IMR-90 (cell line): Measurements from ENCODE around the gene ITIH4. TPM values are rescaled to one million over a fixed set of nuclear protein-coding genes. Genes with fewer than 3 reads are reported as not detected.

Experiments
- ATAC-seq: fragments of 200-7000 bp; cut with Tn5 transposase; 2 replicates; pipeline ENCODE4 v1.9.1; 2020; ENCODE audit warnings: low read depth, mild to moderate bottlenecking, moderate library complexity
- Bru-seq: library from RNA; stranded (reverse); fragments of 400-500 nt; gene quantifications from one replicate; lab custom pipeline; 2021; lab: Mats Ljungman, UMichigan
- BruChase-seq, 2 experiments: library from RNA; stranded (reverse); fragments of 400-500 nt; gene quantifications; one replicate each; lab custom pipeline; 2021; lab: Mats Ljungman, UMichigan
- BruUV-seq: library from RNA; stranded (reverse); fragments of 400-500 nt; replicated peaks from 2 replicates; lab custom pipeline; 2021; lab: Mats Ljungman, UMichigan
- CTCF ChIA-PET: fragments of 300-600 bp; formaldehyde crosslinking; extraction: SDS; loops from one replicate; lab custom pipeline; 2021; ENCODE audit warnings: antibody characterized with exemption; lab: Yijun Ruan, JAX
- POLR2A ChIA-PET: fragments of 300-600 bp; sonication (Branson Sonifier 250); formaldehyde crosslinking; loops from one replicate; lab custom pipeline; 2022; ENCODE audit warnings: antibody characterized with exemption; ENCODE audit not compliant: unreplicated experiment; lab: Charles Lee
- DNase-seq: peaks from one replicate; pipeline ENCODE4 v3.0.0; 2013
- H2AFZ ChIP-seq: replicated peaks from 2 replicates; pipeline ENCODE3; 2013; ENCODE audit warnings: low read length, mild to moderate bottlenecking; ENCODE audit not compliant: poor library complexity
- H2AK5ac ChIP-seq: 2 replicates; pipeline ENCODE4 v1.6.1; 2013; ENCODE audit warnings: low read depth, low read length, inconsistent platforms
- H2AK9ac ChIP-seq: replicated peaks from 2 replicates; pipeline ENCODE3; 2013; ENCODE audit warnings: mild to moderate bottlenecking, low read depth, low read length, moderate library complexity; ENCODE audit not compliant: poor library complexity
- H2BK120ac ChIP-seq: 2 replicates; pipeline ENCODE4 v1.6.1; 2013; ENCODE audit warnings: low read depth, low read length, inconsistent platforms
- H2BK15ac ChIP-seq: 3 replicates; pipeline ENCODE4 v1.6.1; 2013; ENCODE audit warnings: low read depth, low read length, inconsistent platforms
- H2BK20ac ChIP-seq: 2 replicates; pipeline ENCODE4 v1.6.1; 2013; ENCODE audit warnings: low read depth, mild to moderate bottlenecking, inconsistent platforms, low read length, moderate library complexity
- H2BK5ac ChIP-seq: 2 replicates; pipeline ENCODE4 v1.6.1; 2013; ENCODE audit warnings: mild to moderate bottlenecking, low read depth, low read length, inconsistent platforms; ENCODE audit not compliant: poor library complexity, severe bottlenecking
- H3K14ac ChIP-seq: replicated peaks from 2 replicates; pipeline ENCODE4 v1.6.1; 2013; ENCODE audit warnings: low read depth, low read length, inconsistent platforms
- H3K18ac ChIP-seq: 2 replicates; pipeline ENCODE4 v1.6.1; 2013; ENCODE audit warnings: low read depth, low read length, control low read depth
- H3K23ac ChIP-seq: 2 replicates; pipeline ENCODE4 v1.6.1; 2013; ENCODE audit warnings: low read depth, low read length, inconsistent platforms
- H3K27ac ChIP-seq: 2 replicates; pipeline ENCODE4 v1.5.1; 2013; ENCODE audit warnings: mild to moderate bottlenecking, control low read depth, low read length; ENCODE audit not compliant: insufficient read depth
- H3K27me3 ChIP-seq: 2 replicates; pipeline ENCODE4 v1.6.1; 2013; ENCODE audit warnings: low read length; ENCODE audit not compliant: control insufficient read depth, insufficient read depth
- H3K36me3 ChIP-seq: 2 replicates; pipeline ENCODE4 v1.6.1; 2013; ENCODE audit warnings: low read length, mixed read lengths; ENCODE audit not compliant: control insufficient read depth, insufficient read depth
- H3K4ac ChIP-seq: 2 replicates; pipeline ENCODE4 v1.6.1; 2013; ENCODE audit warnings: low read depth, low read length, inconsistent platforms
- H3K4me1 ChIP-seq: 2 replicates; pipeline ENCODE4 v1.6.1; 2013; ENCODE audit warnings: low read length, mixed read lengths; ENCODE audit not compliant: control insufficient read depth, insufficient read depth
- H3K4me2 ChIP-seq: 2 replicates; pipeline ENCODE4 v1.6.1; 2013; ENCODE audit warnings: low read depth, mild to moderate bottlenecking, control low read depth, low read length, moderate library complexity
- H3K4me3 ChIP-seq: 2 replicates; pipeline ENCODE4 v1.5.1; 2013; ENCODE audit warnings: low read depth, mild to moderate bottlenecking, control low read depth, low read length, moderate library complexity; ENCODE audit not compliant: insufficient read depth
- H3K56ac ChIP-seq: 2 replicates; pipeline ENCODE4 v1.6.1; 2013; ENCODE audit warnings: low read length, inconsistent platforms; ENCODE audit not compliant: insufficient read depth; ENCODE audit errors: extremely low read depth
- H3K79me1 ChIP-seq, 2 experiments: 2 replicates each; pipeline ENCODE4 v1.6.1; 2013; ENCODE audit warnings: low read length in 2 of 2, inconsistent platforms in 1 of 2, low read depth in 1 of 2
- H3K9ac ChIP-seq: 2 replicates; pipeline ENCODE4 v1.6.1; 2013; ENCODE audit warnings: low read depth, low read length, control low read depth
- H3K9me1 ChIP-seq: 2 replicates; pipeline ENCODE4 v1.6.1; 2013; ENCODE audit warnings: low read length, inconsistent platforms; ENCODE audit not compliant: insufficient read depth
- H3K9me3 ChIP-seq: 2 replicates; pipeline ENCODE4 v1.6.1; 2013; ENCODE audit warnings: low read length; ENCODE audit not compliant: control insufficient read depth, insufficient read depth
- H4K20me1 ChIP-seq: 2 replicates; pipeline ENCODE4 v1.6.1; 2013; ENCODE audit warnings: low read length, inconsistent platforms; ENCODE audit not compliant: insufficient read depth
- H4K5ac ChIP-seq: 2 replicates; pipeline ENCODE4 v1.6.1; 2013; ENCODE audit warnings: mild to moderate bottlenecking, low read depth, low read length, control low read depth
- H4K8ac ChIP-seq, 2 experiments: 2 replicates each; pipeline ENCODE4 v1.6.1; 2013; ENCODE audit warnings: low read depth in 2 of 2, low read length in 2 of 2, control low read depth in 1 of 2, inconsistent platforms in 1 of 2
- H4K91ac ChIP-seq: 2 replicates; pipeline ENCODE4 v1.6.1; 2013; ENCODE audit warnings: low read depth, low read length, inconsistent platforms; ENCODE audit not compliant: insufficient read depth
- RAD21 ChIP-seq: IDR thresholded peaks from 2 replicates; pipeline ENCODE4 v1.6.1; 2012; ENCODE audit warnings: low read length, improper control_type of control experiment
- WGBS, 2 experiments: methylation state at CpG; one replicate each; pipeline versions ENCODE4 v1.1.5 to v1.1.7; 2013; ENCODE audit warnings: missing lambda C conversion rate in 2 of 2; ENCODE audit not compliant: insufficient read length in 1 of 2; ENCODE audit errors: extremely low coverage in 2 of 2; 5-methylcytosine and 5-hydroxymethylcytosine counted together
- dilution Hi-C: fragments of 300-500 bp; cut with HindIII; formaldehyde crosslinking; loops from one replicate; pipeline ENCODE4 v1.14.3; 2018; ENCODE audit warnings: low sequenced_read_pairs; ENCODE audit not compliant: unreplicated experiment
- in situ Hi-C: fragments of 300-500 bp; cut with MboI; formaldehyde crosslinking; loops from 3 replicates; pipeline ENCODE4 v1.14.3; 2019; ENCODE audit warnings: low sequenced_read_pairs, inconsistent platforms, mixed read lengths
- intact Hi-C: fragments of 100-400 bp; cut with micrococcal nuclease; formaldehyde crosslinking; loops from 2 replicates; pipeline ENCODE4 v1.10.0; 2022
- long read RNA-seq: library from polyadenylated mRNA; unstranded; transcript quantifications from one replicate; pipeline ENCODE4 v2.0.0, GENCODE V29; 2021; ENCODE audit not compliant: unreplicated experiment
- polyA plus RNA-seq, 3 experiments: library from polyadenylated mRNA; depleted of rRNA; stranded (reverse); fragments of >200 nt; gene quantifications; 2 replicates each; pipeline ENCODE4 v1.2.3, GENCODE V29; 2012; ENCODE audit warnings: low replicate concordance in 1 of 3
- total RNA-seq: library from RNA; depleted of rRNA; stranded (reverse); fragments of >200 nt; gene quantifications from 2 replicates; pipeline ENCODE4 v1.2.3, GENCODE V29; 2012; rRNA removed

Gene ITIH4
- total RNA-seq (0.28 and 0.36 TPM in 2 replicates), polyA plus RNA-seq (2012; rRNA removed) (0.26 and 0.67 TPM in 2 replicates), Bru-seq, nascent RNA (percentile 20 among the genes with signal in this experiment), BruChase-seq, experiment 1, labeled RNA remaining after a 6-hour chase (percentile 39 among the genes with signal in this experiment), BruChase-seq, experiment 2, labeled RNA remaining after a 2-hour chase (percentile 28 among the genes with signal in this experiment)
- polyA plus RNA-seq (2012; cell fraction: cytosol; rRNA removed): 0.02 and 0.09 TPM in 2 replicates
- polyA plus RNA-seq (2012; cell fraction: nucleus; rRNA removed; ENCODE audit: low replicate concordance): 5.8 and 6.1 TPM in 2 replicates
- long read RNA-seq: 0 reads

- no peak within 1 kb of the TSS for H3K14ac ChIP-seq
- ATAC-seq (no peak), DNase-seq (no peak)
- no peak within 1 kb of the TSS for H3K56ac ChIP-seq
- peaks cover 18% of the 10 kb centered on the region for H3K4me1 ChIP-seq
- no peak within 1 kb of the TSS for H2BK120ac ChIP-seq
- H4K91ac ChIP-seq: no peak within 1 kb of the TSS
- H3K9me1 ChIP-seq: peaks cover 14% of the 10 kb centered on the region; the same call in 1 of the 2 replicates
- H4K5ac ChIP-seq: no peak within 1 kb of the TSS
- H2BK5ac ChIP-seq: no peak within 1 kb of the TSS
- intact Hi-C loops: no loop called here
- no peak within 1 kb of the TSS for H2AK9ac ChIP-seq
- H3K23ac ChIP-seq: no peak within 1 kb of the TSS
- H2AK5ac ChIP-seq: no peak within 1 kb of the TSS
- no peaks in the 10 kb centered on the region for H4K20me1 ChIP-seq
- H3K4ac ChIP-seq: no peak within 1 kb of the TSS
- H3K79me1 ChIP-seq: no peaks in the 10 kb centered on the region
- dilution Hi-C loops: no loop called here
- no peak within 1 kb of the TSS for H4K8ac ChIP-seq
- in situ Hi-C loops: no loop called here
- CTCF ChIA-PET: no interaction called here
- no peak for TF ChIP-seq RAD21
- BruUV-seq: no TSS peak
- no peak within 1 kb of the TSS for H3K9ac ChIP-seq
- POLR2A ChIA-PET: no interaction called here
- no peaks in the 10 kb centered on the region for H3K9me3 ChIP-seq
- H3K27me3 ChIP-seq: peaks cover under 1% of the 10 kb centered on the region; the same call in 1 of the 2 replicates
- no peak within 1 kb of the TSS for H3K27ac ChIP-seq
- H3K18ac ChIP-seq: no peak within 1 kb of the TSS
- H3K4me2 ChIP-seq: no peak within 1 kb of the TSS
- WGBS, 2 experiments: 67% methylated on average over 4 of the region's 16 CpGs; no CpG with 5 or more reads in 1 of the 2 experiments
- H2AFZ ChIP-seq: no peak within 1 kb of the TSS
- no peak within 1 kb of the TSS for H3K4me3 ChIP-seq
- no peak within 1 kb of the TSS for H2BK20ac ChIP-seq
- H3K36me3 ChIP-seq: no peaks in the 10 kb centered on the region
- no peak within 1 kb of the TSS for H2BK15ac ChIP-seq
These were observed at the start of gene ITIH4 for GRCh38 chr3:52830535-52831258. Gene ITIH4 (minus strand): TSS chr3:52830672. CDS start chr3:52830642, 30 bp downstream.
